ENCODE results near the gene ARID1A. TPM values are rescaled to one million over a fixed set of nuclear protein-coding genes. Genes with fewer than 3 reads are reported as not detected.
A peak's percentile ranks its signal among the peaks of the same experiment; 100 is the strongest.

The ARID1A gene
- total RNA-seq, 1 experiment from 2014 or later = 56.9 TPM

DNA sequence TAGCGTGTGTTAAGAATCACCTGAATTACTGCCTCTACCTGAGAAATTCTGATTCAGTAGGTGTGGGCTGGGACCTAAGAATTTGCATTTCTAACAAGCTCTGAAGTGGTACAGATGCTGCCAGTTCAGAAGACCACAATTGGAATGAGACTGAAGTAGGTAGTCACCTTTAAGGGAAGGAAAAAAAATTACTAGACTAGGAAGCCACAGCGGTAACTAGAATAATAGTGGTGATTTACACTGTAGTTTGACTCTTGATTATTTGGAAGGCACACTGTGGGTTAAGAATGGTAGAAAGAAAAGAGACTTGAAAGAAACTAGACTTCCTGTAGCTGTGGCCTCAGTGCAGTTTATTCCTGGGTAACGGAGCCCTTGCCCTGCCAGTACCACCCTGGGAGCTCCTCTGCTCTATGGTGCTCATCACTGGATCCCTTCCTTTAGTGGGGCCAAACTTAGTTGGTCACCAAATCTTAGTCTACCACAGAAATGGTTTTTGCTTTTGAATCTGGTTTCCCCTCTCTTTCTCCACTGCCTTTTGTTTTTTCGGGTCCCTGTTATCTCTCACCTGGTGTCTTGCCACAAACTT is 43.6 kb downstream of the ARID1A start:
- intact Hi-C loops (cut with micrococcal nuclease) = no loop called here
- H3K4me1 Mint-ChIP-seq (ENCODE audit: insufficient read depth, unreplicated experiment) = peaks cover 26% of the 10 kb centered on the region
- no peaks in the 10 kb centered on the region for H3K9me3 Mint-ChIP-seq (ENCODE audit: unreplicated experiment)
- no peaks in the 10 kb centered on the region for H3K27me3 Mint-ChIP-seq (ENCODE audit: insufficient read depth, unreplicated experiment)
- DNase-seq (ENCODE audit: unreplicated experiment) = no peak
- no peak overlapping the region for H3K4me3 Mint-ChIP-seq (ENCODE audit: unreplicated experiment)
- no TSS peak for BruUV-seq (replicated peaks)
- POLR2A ChIA-PET = interaction anchor here (1.2 to 1.8 kb wide), 2 partner anchors 16 to 47 kb away, joined by 3 to 5 read pairs; no protein-coding TSS in a partner anchor
- TF ChIP-seq, protein P1, sequence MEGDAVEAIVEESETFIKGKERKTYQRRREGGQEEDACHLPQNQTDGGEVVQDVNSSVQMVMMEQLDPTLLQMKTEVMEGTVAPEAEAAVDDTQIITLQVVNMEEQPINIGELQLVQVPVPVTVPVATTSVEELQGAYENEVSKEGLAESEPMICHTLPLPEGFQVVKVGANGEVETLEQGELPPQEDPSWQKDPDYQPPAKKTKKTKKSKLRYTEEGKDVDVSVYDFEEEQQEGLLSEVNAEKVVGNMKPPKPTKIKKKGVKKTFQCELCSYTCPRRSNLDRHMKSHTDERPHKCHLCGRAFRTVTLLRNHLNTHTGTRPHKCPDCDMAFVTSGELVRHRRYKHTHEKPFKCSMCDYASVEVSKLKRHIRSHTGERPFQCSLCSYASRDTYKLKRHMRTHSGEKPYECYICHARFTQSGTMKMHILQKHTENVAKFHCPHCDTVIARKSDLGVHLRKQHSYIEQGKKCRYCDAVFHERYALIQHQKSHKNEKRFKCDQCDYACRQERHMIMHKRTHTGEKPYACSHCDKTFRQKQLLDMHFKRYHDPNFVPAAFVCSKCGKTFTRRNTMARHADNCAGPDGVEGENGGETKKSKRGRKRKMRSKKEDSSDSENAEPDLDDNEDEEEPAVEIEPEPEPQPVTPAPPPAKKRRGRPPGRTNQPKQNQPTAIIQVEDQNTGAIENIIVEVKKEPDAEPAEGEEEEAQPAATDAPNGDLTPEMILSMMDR (IDR thresholded peaks at IDR 0.05; ENCODE audit: unreplicated experiment) = no peak
- H3K27ac Mint-ChIP-seq (ENCODE audit: low read depth, unreplicated experiment) = no peak overlapping the region
- peaks cover 81% of the 10 kb centered on the region for H3K36me3 Mint-ChIP-seq (ENCODE audit: insufficient read depth, unreplicated experiment)
- CTCF ChIA-PET = interaction anchor here (0.6 to 0.8 kb wide), 2 partner anchors 18 to 62 kb away, joined by 3 to 5 read pairs; no protein-coding TSS in a partner anchor

DNA sequence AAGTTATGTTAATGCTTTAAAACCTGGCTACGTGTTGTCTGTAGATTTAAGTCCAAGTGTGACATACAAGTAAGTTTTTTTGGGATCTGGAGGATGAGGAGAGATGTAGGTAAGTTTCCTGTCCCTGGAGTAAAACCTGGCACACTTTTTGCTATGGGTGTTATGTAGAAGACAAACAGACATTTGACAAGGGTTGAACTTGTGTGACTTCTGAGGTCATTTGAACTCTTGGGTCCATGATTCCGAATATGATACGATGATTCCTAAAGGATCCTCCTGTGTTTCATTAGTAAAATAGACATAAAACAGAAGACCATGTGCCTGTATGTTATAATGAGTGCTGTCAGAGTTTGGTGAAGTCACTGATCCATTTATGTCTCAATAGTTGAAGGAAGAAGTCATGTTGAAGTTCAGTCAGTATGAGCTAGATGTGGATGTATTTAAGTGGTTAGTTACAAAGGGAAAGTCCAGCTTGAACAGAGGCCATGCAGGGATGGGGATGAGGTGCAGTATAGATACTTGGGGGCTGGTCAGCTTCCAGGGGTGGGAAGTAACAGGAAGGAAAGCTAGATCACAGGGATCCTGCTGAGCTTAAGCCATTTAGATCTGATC is 44.3 kb downstream of the ARID1A start:
- peaks cover 24% of the 10 kb centered on the region for H3K4me1 Mint-ChIP-seq (ENCODE audit: insufficient read depth, unreplicated experiment)
- no TSS peak for BruUV-seq (replicated peaks)
- H3K36me3 Mint-ChIP-seq (ENCODE audit: insufficient read depth, unreplicated experiment) = peaks cover 75% of the 10 kb centered on the region
- CTCF ChIA-PET = no interaction called here
- no peak overlapping the region for H3K4me3 Mint-ChIP-seq (ENCODE audit: unreplicated experiment)
- no peaks in the 10 kb centered on the region for H3K9me3 Mint-ChIP-seq (ENCODE audit: unreplicated experiment)
- POLR2A ChIA-PET = interaction anchor here (0.6 kb wide), 1 partner anchor 10 kb away, joined by 3 read pairs; no protein-coding TSS in a partner anchor
- TF ChIP-seq, protein P1 (IDR thresholded peaks at IDR 0.05; ENCODE audit: unreplicated experiment) = no peak
- no peak for DNase-seq (ENCODE audit: unreplicated experiment)
- no peaks in the 10 kb centered on the region for H3K27me3 Mint-ChIP-seq (ENCODE audit: insufficient read depth, unreplicated experiment)
- no peak overlapping the region for H3K27ac Mint-ChIP-seq (ENCODE audit: low read depth, unreplicated experiment)
- intact Hi-C loops (cut with micrococcal nuclease) = no loop called here

DNA sequence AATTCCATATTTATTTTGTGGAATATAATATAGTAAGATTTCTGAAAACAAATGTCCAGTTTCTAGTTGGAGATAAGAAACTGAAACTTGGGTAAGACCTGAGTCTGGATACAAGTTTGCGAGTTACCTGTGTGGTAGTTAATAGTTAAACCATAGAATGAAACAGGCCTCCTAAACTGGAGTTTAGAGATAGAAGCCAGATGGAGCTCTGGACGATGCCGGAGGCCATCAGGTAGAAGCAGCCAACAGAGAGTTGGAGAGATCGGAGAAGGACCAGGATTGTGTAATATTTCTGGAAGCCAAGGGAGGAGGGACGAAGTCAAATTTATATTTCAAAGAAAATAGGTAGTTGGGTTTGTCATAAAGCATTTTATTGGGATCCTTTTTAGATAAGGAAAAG is 45.1 kb downstream of the ARID1A start:
- Mint-ChIP-seq H3K4me3 (ENCODE audit: unreplicated experiment) (no peak overlapping the region), H3K36me3 (ENCODE audit: insufficient read depth, unreplicated experiment) (peaks cover 73% of the 10 kb centered on the region), H3K27ac (ENCODE audit: low read depth, unreplicated experiment) (no peak overlapping the region), H3K4me1 (ENCODE audit: insufficient read depth, unreplicated experiment) (peaks cover 18% of the 10 kb centered on the region), H3K9me3 (ENCODE audit: unreplicated experiment) (no peaks in the 10 kb centered on the region), H3K27me3 (ENCODE audit: insufficient read depth, unreplicated experiment) (no peaks in the 10 kb centered on the region)
- intact Hi-C loops (cut with micrococcal nuclease) = no loop called here
- TF ChIP-seq, protein P1 (IDR thresholded peaks at IDR 0.05; ENCODE audit: unreplicated experiment) = no peak
- no peak for DNase-seq (ENCODE audit: unreplicated experiment)
- ChIA-PET POLR2A (no interaction called here), CTCF (no interaction called here)
- no TSS peak for BruUV-seq (replicated peaks)

DNA sequence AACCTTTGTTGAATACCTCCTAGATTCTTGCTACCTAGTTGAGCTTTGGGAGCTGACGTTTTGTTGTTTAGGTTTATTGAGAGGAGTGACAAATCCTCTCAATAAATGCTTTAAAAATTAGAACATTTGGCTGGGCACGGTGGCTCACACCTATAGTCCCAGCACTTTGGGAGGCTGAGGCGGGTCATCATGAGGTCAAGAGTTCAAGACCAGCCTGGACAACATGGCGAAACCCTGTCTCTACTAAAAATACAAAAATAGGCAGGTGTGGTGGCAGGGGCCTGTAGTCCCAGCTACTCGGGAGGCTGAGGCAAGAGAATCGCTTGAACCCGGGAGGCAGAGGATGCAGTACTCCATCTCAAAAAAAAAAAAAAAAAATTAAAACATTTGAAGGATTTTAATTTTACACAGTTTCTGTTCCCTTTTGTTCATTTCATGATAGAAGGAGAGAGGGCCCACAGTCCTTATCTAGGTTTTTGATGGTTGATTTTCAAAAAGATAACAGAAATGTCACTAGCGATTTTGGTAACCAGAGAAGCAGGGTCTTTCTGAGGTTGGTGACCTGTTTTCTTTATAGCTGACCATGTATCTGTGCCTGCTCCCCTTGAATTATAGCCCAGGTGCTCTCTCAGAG is 47.7 kb downstream of the ARID1A start:
- TF ChIP-seq, protein P1 (IDR thresholded peaks at IDR 0.05; ENCODE audit: unreplicated experiment) = no peak
- BruUV-seq (replicated peaks) = no TSS peak
- no peaks in the 10 kb centered on the region for H3K9me3 Mint-ChIP-seq (ENCODE audit: unreplicated experiment)
- DNase-seq (ENCODE audit: unreplicated experiment) = no peak
- no peak overlapping the region for H3K4me3 Mint-ChIP-seq (ENCODE audit: unreplicated experiment)
- H3K27me3 Mint-ChIP-seq (ENCODE audit: insufficient read depth, unreplicated experiment) = no peaks in the 10 kb centered on the region
- H3K36me3 Mint-ChIP-seq (ENCODE audit: insufficient read depth, unreplicated experiment) = peaks cover 77% of the 10 kb centered on the region
- peak overlapping the region; percentile 53 for H3K27ac Mint-ChIP-seq (ENCODE audit: low read depth, unreplicated experiment)
- intact Hi-C loops (cut with micrococcal nuclease) = no loop called here
- POLR2A ChIA-PET = interaction anchor here (1.5 kb wide), 1 partner anchor 22 kb away, joined by 4 read pairs; no protein-coding TSS in a partner anchor
- CTCF ChIA-PET = interaction anchor here (1.2 kb wide), 1 partner anchor 66 kb away, joined by 7 read pairs; no protein-coding TSS in a partner anchor
- H3K4me1 Mint-ChIP-seq (ENCODE audit: insufficient read depth, unreplicated experiment) = peaks cover 18% of the 10 kb centered on the region
